ENCODE measurements around the gene FBN1.

Gene FBN1

DNA sequence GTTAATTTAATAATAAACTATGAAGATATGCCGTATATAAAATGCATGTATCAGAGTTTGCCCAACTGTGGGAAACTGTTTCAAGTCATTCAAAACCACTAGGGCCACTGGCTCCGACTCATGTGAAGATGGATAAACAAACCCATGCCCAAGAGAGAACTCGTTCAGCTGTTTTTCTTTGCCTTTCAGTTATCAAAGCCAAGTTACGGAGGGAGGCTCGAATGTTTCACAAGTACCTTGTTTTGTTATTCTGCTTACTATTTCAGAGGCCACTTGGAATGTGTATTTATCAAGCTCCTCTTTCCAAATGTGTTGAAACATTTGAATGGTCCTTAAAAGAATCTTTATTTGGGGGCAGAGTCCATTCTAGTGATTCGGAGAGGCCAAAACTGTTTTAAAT, 232.2 kb downstream of the FBN1 start:
- no peak overlapping the region for H4K8ac ChIP-seq (ENCODE audit: low read depth, low read length)

DNA sequence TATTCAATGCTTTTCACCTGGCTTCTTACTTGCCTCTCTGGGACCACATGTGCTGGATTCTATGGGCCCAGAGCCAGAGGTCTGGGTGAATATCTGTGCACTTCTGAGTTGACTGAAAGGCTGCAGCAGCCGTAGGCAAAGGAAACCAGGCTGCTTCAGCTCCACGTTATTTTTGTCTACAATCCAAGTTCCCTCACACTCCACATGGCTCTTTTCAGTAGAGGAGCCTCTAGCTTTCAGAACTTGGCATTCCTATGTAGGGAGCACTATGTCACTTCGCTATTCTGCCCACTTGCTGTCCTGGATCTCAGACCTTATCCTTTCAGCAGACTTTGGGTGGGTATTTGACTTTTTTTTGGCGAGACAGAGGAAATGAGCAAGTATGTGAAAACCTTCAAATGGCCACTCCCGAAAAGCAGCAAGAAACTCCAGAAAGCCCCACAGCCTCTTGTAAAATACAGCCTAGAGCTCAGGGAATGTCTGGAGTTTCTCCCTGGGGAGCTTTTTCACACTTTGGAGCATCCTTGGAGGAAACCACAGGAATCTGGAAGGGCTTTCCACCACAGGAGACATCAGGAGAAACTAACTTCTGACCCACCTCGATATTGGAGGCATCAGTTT, 233.4 kb downstream of the FBN1 start:
- Histone ChIP-seq H3K23ac (ENCODE audit: low read depth, low read length, poor library complexity) (no peak overlapping the region), H2BK120ac (ENCODE audit: low read depth, low read length) (no peak overlapping the region), H2AK5ac (ENCODE audit: low read depth, low read length) (no peak overlapping the region), H3K27me3 (ENCODE audit: control insufficient read depth in 3 of 3, insufficient read depth in 3 of 3, low read depth in 1 of 3, low read length in 3 of 3) (no peaks in the 10 kb centered on the region), H3K18ac (ENCODE audit: low read length) (no peak overlapping the region), H3K14ac (ENCODE audit: low read length) (no peak overlapping the region), H3K4me3 (ENCODE audit: low read length in 2 of 2) (no peak overlapping the region), H3K4me2 (ENCODE audit: insufficient read depth, low read length, poor library complexity, severe bottlenecking) (no peak overlapping the region), H3K4me1 (ENCODE audit: control insufficient read depth in 2 of 2, insufficient read depth in 1 of 2, low read depth in 1 of 2, low read length in 2 of 2) (no peaks in the 10 kb centered on the region), H3K36me3 (replicated peaks in 1 of 2; ENCODE audit: control insufficient read depth in 2 of 2, insufficient read depth in 2 of 2, low read length in 2 of 2) (peaks cover 15 to 36% of the 10 kb centered on the region in 2 donors), H4K91ac (ENCODE audit: low read depth, low read length, poor library complexity) (no peak overlapping the region), H2BK15ac (ENCODE audit: low read length) (no peak overlapping the region), H3K9me3 (replicated peaks in 1 of 2; ENCODE audit: control insufficient read depth in 2 of 2, insufficient read depth in 1 of 2, low read depth in 1 of 2, low read length in 2 of 2) (no peaks in the 10 kb centered on the region), H3K27ac (replicated peaks; ENCODE audit: low read length) (no peak overlapping the region), H4K8ac (ENCODE audit: low read depth, low read length) (no peak overlapping the region), H3K9ac (ENCODE audit: low read depth, low read length, poor library complexity) (no peak overlapping the region), H3K4ac (ENCODE audit: low read length) (no peak overlapping the region), H2BK12ac (ENCODE audit: low read length) (no peak overlapping the region), H2BK5ac (ENCODE audit: low read length) (no peak overlapping the region), H2AFZ (ENCODE audit: low read length) (no peak overlapping the region), H3K79me1 (ENCODE audit: low read depth, low read length) (no peaks in the 10 kb centered on the region)
- no peak for DNase-seq (ENCODE audit: low spot score)
- WGBS, 2 donors (ENCODE audit: extremely low coverage in 2 of 2, insufficient read length in 2 of 2, insufficient replicate concordance in 1 of 2), result no CpG with 5 or more reads among the region's 6 CpGs

More for the DNA sequence above, 232.2 kb downstream of the FBN1 start:
- H3K4me1 ChIP-seq (ENCODE audit: control insufficient read depth in 2 of 2, insufficient read depth in 1 of 2, low read depth in 1 of 2, low read length in 2 of 2), result no peaks in the 10 kb centered on the region
- no peak overlapping the region for H2BK120ac ChIP-seq (ENCODE audit: low read depth, low read length)
- no peak overlapping the region for H3K23ac ChIP-seq (ENCODE audit: low read depth, low read length, poor library complexity)
- no peak overlapping the region for H2AFZ ChIP-seq (ENCODE audit: low read length)
- H3K79me1 ChIP-seq (ENCODE audit: low read depth, low read length), result no peaks in the 10 kb centered on the region
- no peak overlapping the region for H2BK15ac ChIP-seq (ENCODE audit: low read length)
- H3K4ac ChIP-seq (ENCODE audit: low read length), result no peak overlapping the region
- H3K4me3 ChIP-seq (ENCODE audit: low read length in 2 of 2), result no peak overlapping the region
- no peak overlapping the region for H3K4me2 ChIP-seq (ENCODE audit: insufficient read depth, low read length, poor library complexity, severe bottlenecking)
- DNase-seq (ENCODE audit: low spot score), result no peak
- no peak overlapping the region for H2BK12ac ChIP-seq (ENCODE audit: low read length)
- WGBS, 2 donors (ENCODE audit: extremely low coverage in 2 of 2, insufficient read length in 2 of 2, insufficient replicate concordance in 1 of 2), result no CpG with 5 or more reads among the region's 6 CpGs
- H3K27ac ChIP-seq (replicated peaks; ENCODE audit: low read length), result no peak overlapping the region
- H3K18ac ChIP-seq (ENCODE audit: low read length), result no peak overlapping the region
- H3K36me3 ChIP-seq (replicated peaks in 1 of 2; ENCODE audit: control insufficient read depth in 2 of 2, insufficient read depth in 2 of 2, low read length in 2 of 2), result peaks cover 17 to 36% of the 10 kb centered on the region in 2 donors
- H2AK5ac ChIP-seq (ENCODE audit: low read depth, low read length), result no peak overlapping the region
- no peak overlapping the region for H3K14ac ChIP-seq (ENCODE audit: low read length)
- no peak overlapping the region for H2BK5ac ChIP-seq (ENCODE audit: low read length)
- H3K9ac ChIP-seq (ENCODE audit: low read depth, low read length, poor library complexity), result no peak overlapping the region
- H4K91ac ChIP-seq (ENCODE audit: low read depth, low read length, poor library complexity), result no peak overlapping the region
- H3K27me3 ChIP-seq (ENCODE audit: control insufficient read depth in 3 of 3, insufficient read depth in 3 of 3, low read depth in 1 of 3, low read length in 3 of 3), result no peaks in the 10 kb centered on the region
- H3K9me3 ChIP-seq (replicated peaks in 1 of 2; ENCODE audit: control insufficient read depth in 2 of 2, insufficient read depth in 1 of 2, low read depth in 1 of 2, low read length in 2 of 2), result no peaks in the 10 kb centered on the region

DNA sequence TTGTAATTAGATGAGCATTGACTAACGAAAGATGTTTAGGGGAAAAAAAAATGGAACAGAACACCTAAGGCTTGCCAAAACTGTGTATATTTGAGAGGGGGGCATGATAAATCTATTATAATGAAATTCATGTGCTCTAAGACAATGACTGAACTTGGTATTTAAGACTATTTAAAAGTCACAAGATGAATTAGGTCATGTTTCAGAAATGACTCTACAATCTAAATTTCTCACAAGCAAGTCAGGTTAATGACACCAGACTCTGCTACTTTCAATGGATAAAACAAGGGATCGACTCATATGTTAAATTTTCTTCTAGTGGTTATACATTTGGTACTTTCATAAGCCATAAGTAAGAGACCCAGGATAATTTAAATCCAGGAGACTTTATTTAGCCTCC, 235.9 kb downstream of the FBN1 start:
- Histone ChIP-seq H3K27me3 (ENCODE audit: control insufficient read depth in 3 of 3, insufficient read depth in 3 of 3, low read depth in 1 of 3, low read length in 3 of 3) (no peaks in the 10 kb centered on the region), H2BK5ac (ENCODE audit: low read length) (no peak overlapping the region), H3K9ac (ENCODE audit: low read depth, low read length, poor library complexity) (no peak overlapping the region), H2AFZ (ENCODE audit: low read length) (no peak overlapping the region), H2BK15ac (ENCODE audit: low read length) (no peak overlapping the region), H2AK5ac (ENCODE audit: low read depth, low read length) (no peak overlapping the region), H3K4ac (ENCODE audit: low read length) (no peak overlapping the region), H3K23ac (ENCODE audit: low read depth, low read length, poor library complexity) (no peak overlapping the region), H2BK12ac (ENCODE audit: low read length) (no peak overlapping the region), H3K18ac (ENCODE audit: low read length) (no peak overlapping the region), H3K4me3 (ENCODE audit: low read length in 2 of 2) (no peak overlapping the region), H4K8ac (ENCODE audit: low read depth, low read length) (no peak overlapping the region), H3K4me1 (ENCODE audit: control insufficient read depth in 2 of 2, insufficient read depth in 1 of 2, low read depth in 1 of 2, low read length in 2 of 2) (peaks cover 2 to 4% of the 10 kb centered on the region in 2 donors), H2BK120ac (ENCODE audit: low read depth, low read length) (no peak overlapping the region), H3K9me3 (replicated peaks in 1 of 2; ENCODE audit: control insufficient read depth in 2 of 2, insufficient read depth in 1 of 2, low read depth in 1 of 2, low read length in 2 of 2) (no peaks in the 10 kb centered on the region), H4K91ac (ENCODE audit: low read depth, low read length, poor library complexity) (no peak overlapping the region), H3K36me3 (replicated peaks in 1 of 2; ENCODE audit: control insufficient read depth in 2 of 2, insufficient read depth in 2 of 2, low read length in 2 of 2) (peaks cover 8 to 24% of the 10 kb centered on the region in 2 donors), H3K27ac (replicated peaks; ENCODE audit: low read length) (no peak overlapping the region), H3K4me2 (ENCODE audit: insufficient read depth, low read length, poor library complexity, severe bottlenecking) (no peak overlapping the region), H3K79me1 (ENCODE audit: low read depth, low read length) (no peaks in the 10 kb centered on the region), H3K14ac (ENCODE audit: low read length) (no peak overlapping the region)
- WGBS, 2 donors (ENCODE audit: extremely low coverage in 2 of 2, insufficient read length in 2 of 2, insufficient replicate concordance in 1 of 2), result no CpG with 5 or more reads among the region's 2 CpGs
- DNase-seq (ENCODE audit: low spot score), result no peak

DNA sequence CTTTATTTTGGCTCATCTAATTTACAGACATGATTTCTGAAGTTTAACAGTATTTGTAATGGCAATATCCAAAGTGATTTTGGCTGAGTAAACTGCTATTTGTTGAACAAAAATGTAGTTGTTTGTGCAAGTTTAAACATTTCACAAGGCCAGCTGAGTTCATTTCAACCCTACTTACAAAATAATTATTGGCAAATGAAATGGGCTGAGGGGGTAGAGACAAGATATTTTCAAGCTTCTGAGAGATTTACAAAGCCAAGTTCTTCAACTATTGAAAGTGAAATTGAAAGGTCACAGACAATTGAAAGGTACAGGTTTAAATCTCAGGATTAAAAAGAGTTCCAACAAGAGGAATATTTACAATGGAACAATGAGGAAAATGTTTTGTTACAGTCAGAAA, 237.2 kb downstream of the FBN1 start:
- no peaks in the 10 kb centered on the region for H3K27me3 ChIP-seq (ENCODE audit: control insufficient read depth in 3 of 3, insufficient read depth in 3 of 3, low read depth in 1 of 3, low read length in 3 of 3)
- no peak overlapping the region for H2BK120ac ChIP-seq (ENCODE audit: low read depth, low read length)
- H3K18ac ChIP-seq (ENCODE audit: low read length), result no peak overlapping the region
- H2BK15ac ChIP-seq (ENCODE audit: low read length), result no peak overlapping the region
- H2AFZ ChIP-seq (ENCODE audit: low read length), result no peak overlapping the region
- no peak overlapping the region for H2BK5ac ChIP-seq (ENCODE audit: low read length)
- H2AK5ac ChIP-seq (ENCODE audit: low read depth, low read length), result no peak overlapping the region
- H4K91ac ChIP-seq (ENCODE audit: low read depth, low read length, poor library complexity), result no peak overlapping the region
- H3K4me1 ChIP-seq (ENCODE audit: control insufficient read depth in 2 of 2, insufficient read depth in 1 of 2, low read depth in 1 of 2, low read length in 2 of 2), result peaks cover 2 to 4% of the 10 kb centered on the region in 2 donors
- no peak overlapping the region for H4K8ac ChIP-seq (ENCODE audit: low read depth, low read length)
- H3K9me3 ChIP-seq (replicated peaks in 1 of 2; ENCODE audit: control insufficient read depth in 2 of 2, insufficient read depth in 1 of 2, low read depth in 1 of 2, low read length in 2 of 2), result no peaks in the 10 kb centered on the region
- DNase-seq (ENCODE audit: low spot score), result no peak
- no peak overlapping the region for H3K4me3 ChIP-seq (ENCODE audit: low read length in 2 of 2)
- H3K36me3 ChIP-seq (replicated peaks in 1 of 2; ENCODE audit: control insufficient read depth in 2 of 2, insufficient read depth in 2 of 2, low read length in 2 of 2), result peaks cover 7 to 24% of the 10 kb centered on the region in 2 donors
- no peak overlapping the region for H3K4me2 ChIP-seq (ENCODE audit: insufficient read depth, low read length, poor library complexity, severe bottlenecking)
- no peak overlapping the region for H3K4ac ChIP-seq (ENCODE audit: low read length)
- H3K9ac ChIP-seq (ENCODE audit: low read depth, low read length, poor library complexity), result no peak overlapping the region
- no peaks in the 10 kb centered on the region for H3K79me1 ChIP-seq (ENCODE audit: low read depth, low read length)
- no peak overlapping the region for H3K27ac ChIP-seq (replicated peaks; ENCODE audit: low read length)
- H3K14ac ChIP-seq (ENCODE audit: low read length), result no peak overlapping the region
- H2BK12ac ChIP-seq (ENCODE audit: low read length), result no peak overlapping the region
- no peak overlapping the region for H3K23ac ChIP-seq (ENCODE audit: low read depth, low read length, poor library complexity)
